ENCODE results near the gene BTN2A1. TPM values are rescaled to one million over a fixed set of nuclear protein-coding genes. Genes with fewer than 3 reads are reported as not detected.

The BTN2A1 gene
- total RNA-seq, 4 donors from 2014 or later = 5.9 to 11.4 (median 7.8) TPM

DNA sequence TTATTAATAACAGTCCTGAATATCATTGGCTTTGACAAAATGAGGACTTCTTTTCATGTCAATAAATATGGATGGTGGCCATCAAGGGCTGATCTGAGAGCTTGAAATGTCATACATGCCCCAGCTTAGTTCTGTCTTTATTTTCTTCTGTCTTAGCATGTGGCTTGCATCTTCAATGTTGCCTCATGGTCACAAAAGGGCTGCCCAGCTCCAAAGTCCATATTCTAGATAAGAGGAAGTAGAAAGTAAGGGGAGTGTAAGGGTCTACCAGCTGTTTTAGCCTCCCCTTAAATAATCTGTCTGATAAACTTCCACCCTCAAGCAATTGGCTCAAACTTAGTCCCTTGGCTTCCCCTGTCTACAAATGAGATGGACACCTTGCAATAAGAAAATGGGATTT, 14.2 kb downstream of the BTN2A1 start:
- no peak for DNase-seq
- TF ChIP-seq, protein P1, sequence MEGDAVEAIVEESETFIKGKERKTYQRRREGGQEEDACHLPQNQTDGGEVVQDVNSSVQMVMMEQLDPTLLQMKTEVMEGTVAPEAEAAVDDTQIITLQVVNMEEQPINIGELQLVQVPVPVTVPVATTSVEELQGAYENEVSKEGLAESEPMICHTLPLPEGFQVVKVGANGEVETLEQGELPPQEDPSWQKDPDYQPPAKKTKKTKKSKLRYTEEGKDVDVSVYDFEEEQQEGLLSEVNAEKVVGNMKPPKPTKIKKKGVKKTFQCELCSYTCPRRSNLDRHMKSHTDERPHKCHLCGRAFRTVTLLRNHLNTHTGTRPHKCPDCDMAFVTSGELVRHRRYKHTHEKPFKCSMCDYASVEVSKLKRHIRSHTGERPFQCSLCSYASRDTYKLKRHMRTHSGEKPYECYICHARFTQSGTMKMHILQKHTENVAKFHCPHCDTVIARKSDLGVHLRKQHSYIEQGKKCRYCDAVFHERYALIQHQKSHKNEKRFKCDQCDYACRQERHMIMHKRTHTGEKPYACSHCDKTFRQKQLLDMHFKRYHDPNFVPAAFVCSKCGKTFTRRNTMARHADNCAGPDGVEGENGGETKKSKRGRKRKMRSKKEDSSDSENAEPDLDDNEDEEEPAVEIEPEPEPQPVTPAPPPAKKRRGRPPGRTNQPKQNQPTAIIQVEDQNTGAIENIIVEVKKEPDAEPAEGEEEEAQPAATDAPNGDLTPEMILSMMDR (IDR thresholded peaks at IDR 0.05) = no peak
- no peak for TF ChIP-seq POLR2A (IDR thresholded peaks at IDR 0.05)
- Histone ChIP-seq H3K4me3 (no peak overlapping the region), H3K27ac (no peak overlapping the region), H3K4me1 (peaks cover 8 to 32% (median 9%) of the 10 kb centered on the region in 3 donors), H3K36me3 (peaks cover 7 to 35% (median 18%) of the 10 kb centered on the region in 3 donors), H3K27me3 (no peaks in the 10 kb centered on the region), H3K9me3 (no peaks in the 10 kb centered on the region)
- intact Hi-C loops (cut with DNase I) = no loop called here

DNA sequence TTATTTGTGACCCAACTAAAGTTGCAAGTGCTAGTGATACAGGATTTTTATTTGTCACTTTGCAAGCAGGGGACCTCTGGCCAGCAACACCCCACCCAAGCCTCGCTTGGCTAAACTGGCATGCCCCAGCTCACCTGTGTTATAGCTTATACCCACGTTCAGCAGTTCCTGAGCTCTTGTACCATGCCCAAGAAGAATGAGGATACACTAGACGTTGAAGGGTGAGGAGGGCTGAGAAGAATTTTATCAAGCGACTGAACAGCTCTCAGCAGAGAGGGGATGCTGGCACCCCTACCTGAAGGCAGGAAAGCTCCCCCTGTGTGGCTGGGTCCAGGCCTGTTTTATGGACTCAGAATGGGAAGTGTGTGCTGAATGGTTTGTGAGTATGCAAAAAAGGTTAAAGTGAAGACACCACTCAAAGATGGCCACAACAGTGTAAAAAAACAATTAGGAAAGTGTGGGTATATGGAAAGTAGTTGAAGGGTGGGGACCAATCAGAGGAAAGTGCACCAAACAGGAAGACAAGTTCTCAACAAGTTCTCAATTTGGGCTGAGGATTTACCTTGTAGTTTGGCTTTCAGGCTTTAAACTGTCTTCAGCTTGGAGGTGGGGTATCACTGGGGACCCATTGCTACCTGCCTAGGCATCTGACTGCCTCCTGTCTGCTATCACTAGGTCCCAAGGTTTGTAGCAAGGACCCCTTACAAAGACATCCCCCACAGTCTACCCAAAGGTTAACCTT, 15.0 kb downstream of the BTN2A1 start:
- 92 to 95% methylated on average over 2 to 4 of the region's 4 CpGs for WGBS, 2 donors

DNA sequence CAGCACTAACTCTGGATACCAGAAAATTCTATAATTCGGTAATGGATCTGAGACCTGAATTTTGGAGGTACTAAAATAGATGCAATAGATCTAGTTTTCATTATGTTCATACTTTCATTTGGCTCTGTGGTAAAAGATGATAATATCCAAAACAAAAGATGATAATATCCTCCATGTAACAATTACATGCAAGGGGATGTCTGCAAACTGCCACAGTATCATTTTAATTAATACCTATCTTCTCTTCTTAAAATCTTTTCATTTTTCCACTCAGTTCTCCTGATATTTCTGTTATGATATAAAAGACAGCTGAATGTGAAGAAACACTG, 15.6 kb downstream of the BTN2A1 start:
- no peak for DNase-seq
- Histone ChIP-seq H3K27ac (peak overlapping the region; percentile 81 to 94 (median 93)), H3K36me3 (peaks cover 0 to 21% (median 6%) of the 10 kb centered on the region in 3 donors), H3K4me3 (peak overlapping the region; percentile 30 to 69 (median 50)), H3K9me3 (no peaks in the 10 kb centered on the region), H3K4me1 (peaks cover 8 to 32% (median 9%) of the 10 kb centered on the region in 3 donors), H3K27me3 (no peaks in the 10 kb centered on the region)
- intact Hi-C loops (cut with DNase I) = no loop called here
- WGBS, 2 donors = 49 to 61% methylated on average over 1 of the region's 1 CpG
- no peak for TF ChIP-seq POLR2A (IDR thresholded peaks at IDR 0.05)
- TF ChIP-seq, protein P1 (IDR thresholded peaks at IDR 0.05) = no peak

More for the DNA sequence above, 15.0 kb downstream of the BTN2A1 start:
- Histone ChIP-seq H3K4me1 (peaks cover 8 to 32% (median 9%) of the 10 kb centered on the region in 3 donors), H3K36me3 (peaks cover 0 to 27% (median 12%) of the 10 kb centered on the region in 3 donors), H3K4me3 (no peak overlapping the region), H3K9me3 (no peaks in the 10 kb centered on the region), H3K27me3 (no peaks in the 10 kb centered on the region), H3K27ac (peak overlapping the region; percentile 81 to 94 (median 93))
- intact Hi-C loops (cut with DNase I) = no loop called here
- DNase-seq = no peak
- TF ChIP-seq, protein P1 (IDR thresholded peaks at IDR 0.05) = no peak
- TF ChIP-seq POLR2A (IDR thresholded peaks at IDR 0.05) = no peak

DNA sequence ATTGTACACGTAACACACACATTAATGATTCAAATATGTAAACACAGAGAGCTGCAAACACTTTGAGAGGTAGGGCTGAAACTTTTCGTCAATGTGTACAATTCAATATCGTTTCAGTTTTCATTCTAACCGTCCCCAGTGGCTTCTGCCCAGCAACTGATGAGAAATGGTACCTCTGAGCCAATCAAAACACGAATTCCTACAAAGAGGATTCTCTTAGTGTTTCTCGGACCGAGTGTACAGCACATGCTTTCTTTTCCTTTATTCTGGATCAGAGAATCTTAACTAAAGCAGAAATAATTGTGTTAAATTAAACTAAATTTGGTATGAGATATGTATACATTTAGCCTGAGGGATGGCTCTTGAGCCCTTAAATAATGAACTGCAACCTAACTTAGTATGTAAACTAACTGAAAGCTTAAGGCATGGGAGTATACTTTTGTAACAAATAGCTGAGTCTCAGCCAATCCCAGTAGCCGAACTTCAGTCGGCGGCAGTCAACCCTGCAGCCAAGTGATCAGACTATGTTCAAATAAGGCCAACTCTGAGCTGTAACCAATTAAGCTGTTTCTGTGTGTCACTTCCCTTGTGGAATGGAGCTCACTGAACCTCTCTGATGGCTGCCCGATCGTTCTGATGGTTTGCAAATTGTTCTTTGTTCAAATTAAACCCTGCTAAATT, 16.1 kb downstream of the BTN2A1 start:
- H3K9me3 ChIP-seq = no peaks in the 10 kb centered on the region
- peak; percentile 31 for DNase-seq
- peak overlapping the region; percentile 81 to 94 (median 93) for H3K27ac ChIP-seq
- WGBS, 2 donors = 0% methylated on average over 12 of the region's 12 CpGs
- H3K27me3 ChIP-seq = no peaks in the 10 kb centered on the region
- H3K4me3 ChIP-seq = peak overlapping the region; percentile 30 to 69 (median 50)
- TF ChIP-seq, protein P1 (IDR thresholded peaks at IDR 0.05) = no peak
- peak in 3 of 4 donors; percentile 63 to 91 (median 80) for TF ChIP-seq POLR2A (IDR thresholded peaks at IDR 0.05)
- peaks cover 0 to 16% (median 2%) of the 10 kb centered on the region in 3 donors for H3K36me3 ChIP-seq
- intact Hi-C loops (cut with DNase I) = no loop called here
- H3K4me1 ChIP-seq = peaks cover 8 to 32% (median 9%) of the 10 kb centered on the region in 3 donors

DNA sequence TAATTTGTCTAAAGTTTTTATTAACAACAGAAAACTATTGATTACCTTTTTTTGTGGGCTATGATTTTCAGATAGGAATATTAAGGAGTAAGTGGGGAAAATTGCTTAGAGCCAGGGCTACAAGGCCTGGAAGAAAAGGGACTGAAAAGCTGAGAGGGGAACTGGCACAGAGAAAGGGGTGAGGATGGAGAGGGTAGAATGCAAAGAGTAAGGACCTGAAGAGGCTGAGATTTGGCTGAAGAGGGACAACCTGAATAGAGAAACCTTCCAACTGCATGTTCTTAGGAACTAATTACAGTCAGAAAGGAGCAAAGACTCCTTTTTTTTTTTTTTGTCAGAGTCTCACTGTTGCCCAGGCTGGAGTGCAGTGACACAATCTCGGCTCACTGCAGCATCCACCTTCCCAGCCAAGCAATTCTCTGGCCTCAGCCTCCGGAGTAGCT, 16.7 kb downstream of the BTN2A1 start:
- H3K4me3 ChIP-seq = peak overlapping the region; percentile 30 to 69 (median 50)
- TF ChIP-seq POLR2A (IDR thresholded peaks at IDR 0.05) = no peak
- TF ChIP-seq, protein P1 (IDR thresholded peaks at IDR 0.05) = no peak
- H3K27me3 ChIP-seq = no peaks in the 10 kb centered on the region
- no peaks in the 10 kb centered on the region for H3K9me3 ChIP-seq
- H3K4me1 ChIP-seq = peaks cover 8 to 32% (median 9%) of the 10 kb centered on the region in 3 donors
- intact Hi-C loops (cut with DNase I) = no loop called here
- no peak for DNase-seq
- WGBS, 2 donors = 29 to 50% methylated on average over 2 of the region's 2 CpGs
- peak overlapping the region; percentile 81 to 94 (median 93) for H3K27ac ChIP-seq
- peaks cover 0 to 10% (median 0%) of the 10 kb centered on the region in 3 donors for H3K36me3 ChIP-seq
